HEK293T (cell line): Measurements from ENCODE around the gene OXER1.

Experiments
- ARNT ChIP-seq: fragments of 450-650 bp; IDR thresholded peaks from 2 replicates; pipeline ENCODE4 v1.6.1; 2017; ENCODE audit warnings: mild to moderate bottlenecking
- BHLHE40 ChIP-seq: fragments of 450-650 bp; IDR thresholded peaks from 2 replicates; pipeline ENCODE4 v1.6.1; 2016; ENCODE audit warnings: mild to moderate bottlenecking, moderate library complexity, borderline replicate concordance
- FOXA1 ChIP-seq: fragments of 450-650 bp; IDR thresholded peaks from 2 replicates; pipeline ENCODE4 v1.6.1; 2016; ENCODE audit warnings: mild to moderate bottlenecking
- FOXK2 ChIP-seq: fragments of 450-650 bp; IDR thresholded peaks from 2 replicates; pipeline ENCODE4 v1.6.1; 2016; ENCODE audit warnings: mild to moderate bottlenecking
- FOXM1 ChIP-seq: fragments of 450-650 bp; IDR thresholded peaks from 2 replicates; pipeline ENCODE4 v1.6.1; 2017; ENCODE audit warnings: mild to moderate bottlenecking, borderline replicate concordance
- HDGF ChIP-seq: fragments of 450-650 bp; IDR thresholded peaks from 2 replicates; pipeline ENCODE4 v1.6.1; 2017; ENCODE audit warnings: antibody characterized with exemption, borderline replicate concordance
- LEF1 ChIP-seq: fragments of 450-650 bp; IDR thresholded peaks from 2 replicates; pipeline ENCODE4 v1.6.1; 2017; ENCODE audit warnings: mild to moderate bottlenecking, borderline replicate concordance
- NFRKB ChIP-seq: fragments of 450-650 bp; IDR thresholded peaks from 2 replicates; pipeline ENCODE4 v1.6.1; 2016; ENCODE audit warnings: mild to moderate bottlenecking, moderate library complexity
- SP1 ChIP-seq: fragments of 450-650 bp; IDR thresholded peaks from 2 replicates; pipeline ENCODE4 v1.6.1; 2017
- SUZ12 ChIP-seq: fragments of 450-650 bp; IDR thresholded peaks from 2 replicates; pipeline ENCODE4 v1.6.1; 2016; ENCODE audit warnings: mild to moderate bottlenecking
- TARDBP ChIP-seq: fragments of 450-650 bp; IDR thresholded peaks from 2 replicates; pipeline ENCODE4 v1.6.1; 2016

DNA sequence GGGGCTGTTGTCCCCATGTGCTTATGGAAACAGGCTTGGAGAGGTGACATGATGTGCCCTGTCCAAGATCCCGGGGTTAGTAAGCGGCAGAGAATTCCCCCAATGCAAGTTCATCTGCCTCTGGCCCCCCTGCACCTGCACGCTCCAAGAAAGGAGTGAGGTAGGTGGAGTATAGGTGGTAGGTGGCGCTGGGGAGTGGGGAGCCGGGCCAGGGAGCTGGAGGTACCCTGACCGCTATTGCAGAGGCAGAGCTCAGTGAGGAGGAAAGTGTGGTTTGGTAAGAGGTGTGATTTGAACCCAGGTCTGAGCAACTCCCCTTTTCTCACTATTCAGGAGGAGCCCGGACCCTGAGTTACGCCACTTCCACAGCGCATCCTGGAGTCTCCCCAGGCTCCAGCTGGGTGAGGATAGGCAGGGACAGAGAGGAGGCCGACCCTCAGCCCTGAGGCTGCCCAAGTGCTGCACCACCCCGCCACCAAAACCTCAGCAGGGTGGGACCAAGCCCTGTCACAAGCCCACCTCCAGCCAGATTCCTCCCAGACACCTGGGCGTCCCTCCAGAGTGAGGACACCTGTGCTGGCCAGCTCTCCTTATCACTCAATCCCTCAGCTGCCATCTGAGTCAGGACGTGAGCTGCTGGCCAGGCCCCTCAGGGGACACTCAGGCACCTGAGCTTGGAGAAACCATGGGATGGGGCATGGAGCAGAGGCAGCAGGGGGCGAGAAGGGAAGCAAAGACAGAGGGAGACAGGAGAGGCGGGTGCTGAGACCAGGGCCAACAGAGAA, 22.8 kb upstream of the OXER1 start:
- TF ChIP-seq SUZ12 (no peak), LEF1 (no peak), FOXK2 (no peak), TARDBP (no peak), NFRKB (no peak), FOXM1 (no peak), BHLHE40 (no peak), ARNT (no peak), FOXA1 (no peak), SP1 (no peak), HDGF (no peak)
